Endometrial microvascular endothelial cells (primary cell): ENCODE results near the gene SCTR. TPM values are rescaled to one million over a fixed set of nuclear protein-coding genes. Genes with fewer than 3 reads are reported as not detected.

Experiments used
- in situ Hi-C: cut with HindIII; loops from 2 replicates; pipeline ENCODE4 v1.10.0; 2017; ENCODE audit warnings: low sequenced_read_pairs, low pct_unique_long_range_greater_than_20kb; ENCODE audit errors: inconsistent ontology term
- total RNA-seq: library from RNA; depleted of rRNA; stranded (reverse); fragments of >200 nt; gene quantifications from one replicate; pipeline ENCODE4 v1.2.3, GENCODE V29; 2015; ENCODE audit errors: inconsistent ontology term

Gene SCTR
- not detected for total RNA-seq

DNA sequence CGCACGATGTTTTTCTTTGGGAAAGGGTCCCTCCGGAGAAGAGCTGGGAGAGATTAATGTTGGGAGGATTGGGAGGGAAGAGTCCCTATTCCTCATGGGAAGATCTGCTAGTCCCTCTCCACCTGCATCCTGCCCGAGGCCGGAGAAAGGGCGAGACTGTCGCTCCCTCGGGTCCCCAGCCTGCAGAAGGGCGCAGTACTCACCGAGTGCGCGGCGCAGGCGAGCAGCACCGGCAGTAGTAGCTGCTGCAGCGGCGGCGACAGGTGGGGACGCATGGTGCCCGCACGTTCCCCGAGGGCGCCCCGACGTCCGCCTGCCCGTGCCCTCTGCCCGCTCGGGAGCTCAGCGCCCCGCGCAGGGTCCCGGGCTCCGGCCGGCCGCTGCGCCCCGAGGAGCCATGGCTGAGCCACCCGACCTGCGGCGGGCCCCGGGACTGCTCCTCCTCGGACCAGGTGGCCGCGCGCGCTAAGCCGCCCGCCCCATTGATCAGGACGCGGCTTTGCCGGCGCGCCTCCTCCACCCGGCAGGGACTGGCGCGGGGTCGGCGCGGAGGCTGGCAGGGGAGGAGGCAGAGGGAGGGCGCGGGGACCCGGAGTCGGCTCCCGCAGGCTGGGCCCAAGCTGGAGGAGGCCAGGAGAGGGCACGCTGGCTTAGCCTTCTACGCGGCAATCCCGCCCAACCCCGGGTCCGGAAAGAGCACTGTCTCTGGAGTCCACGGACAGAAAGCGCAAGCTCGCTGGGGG is at the start of gene SCTR:
TSS of gene SCTR (minus strand) at position 532 of the 743 bp plus-strand sequence. CDS start at position 275, 257 bp downstream.
- in situ Hi-C loops, result no loop called here

DNA sequence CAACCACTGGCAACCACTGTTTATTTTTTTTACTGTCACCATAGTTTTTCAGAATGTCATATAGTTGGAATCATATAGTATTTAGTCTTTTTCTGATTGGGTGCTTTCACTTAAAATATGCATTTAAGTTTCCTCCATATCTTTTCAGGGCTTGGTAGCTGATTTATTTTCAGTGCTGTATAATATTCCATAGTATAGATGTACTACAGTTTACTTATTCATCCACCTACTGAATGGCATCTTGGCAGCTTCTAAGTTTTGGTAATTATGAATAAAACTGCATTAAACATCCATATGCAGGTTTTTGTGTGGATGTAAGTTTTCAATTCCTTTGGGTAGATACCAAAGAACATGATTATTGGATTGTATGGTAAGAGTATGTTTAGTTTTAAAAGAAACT is 43.0 kb upstream of the SCTR start:
- in situ Hi-C loops, result no loop called here

DNA sequence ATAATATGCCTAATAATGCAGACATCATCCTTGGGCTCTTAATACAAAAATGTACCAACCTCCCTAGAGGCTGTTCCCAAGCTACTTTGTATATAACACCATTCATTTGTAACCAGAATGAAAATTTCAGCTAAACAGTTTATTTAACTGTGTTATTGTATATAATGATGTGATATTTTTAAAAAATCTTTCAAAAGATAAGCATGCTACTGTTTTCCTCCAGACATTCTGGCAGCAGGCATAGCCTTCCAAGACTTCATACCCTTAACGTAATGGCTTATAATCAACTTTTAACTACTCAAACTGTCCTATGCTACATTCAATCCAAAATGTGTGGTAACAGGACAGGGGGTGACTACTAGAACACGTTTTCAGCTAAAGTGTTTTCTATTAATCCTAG is 41.2 kb upstream of the SCTR start:
- in situ Hi-C loops, result no loop called here

DNA sequence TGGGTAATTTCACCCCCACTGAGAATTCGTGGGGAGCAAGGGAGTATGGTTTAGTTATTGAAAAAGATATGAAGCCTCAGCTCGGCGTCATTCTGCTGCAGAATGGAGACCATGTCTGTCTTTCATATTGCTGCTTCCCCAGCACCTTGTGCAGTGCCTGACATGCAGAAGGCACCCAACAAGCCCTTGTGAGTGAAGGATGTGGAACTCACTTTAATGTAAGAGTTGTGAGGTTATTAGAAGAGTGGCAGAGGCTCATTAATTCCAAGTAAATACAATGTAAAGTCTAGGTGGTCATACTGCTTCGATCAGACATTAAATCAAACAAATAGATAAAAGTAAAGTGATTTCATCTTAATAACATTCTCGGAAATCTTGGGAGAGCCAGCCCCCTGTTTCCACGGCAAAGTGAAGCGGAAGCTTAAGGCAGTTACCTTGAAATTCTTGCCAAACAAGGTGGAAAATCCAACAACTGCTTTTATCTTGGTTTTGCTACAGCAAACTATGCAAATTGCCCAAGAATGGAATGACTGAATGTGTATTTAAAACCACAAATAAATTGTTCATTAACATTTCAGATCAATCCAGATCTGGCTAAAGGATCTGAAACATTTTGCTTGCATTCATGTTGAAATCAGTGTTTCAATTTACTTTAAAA is 29.5 kb upstream of the SCTR start:
- in situ Hi-C loops, result no loop called here

DNA sequence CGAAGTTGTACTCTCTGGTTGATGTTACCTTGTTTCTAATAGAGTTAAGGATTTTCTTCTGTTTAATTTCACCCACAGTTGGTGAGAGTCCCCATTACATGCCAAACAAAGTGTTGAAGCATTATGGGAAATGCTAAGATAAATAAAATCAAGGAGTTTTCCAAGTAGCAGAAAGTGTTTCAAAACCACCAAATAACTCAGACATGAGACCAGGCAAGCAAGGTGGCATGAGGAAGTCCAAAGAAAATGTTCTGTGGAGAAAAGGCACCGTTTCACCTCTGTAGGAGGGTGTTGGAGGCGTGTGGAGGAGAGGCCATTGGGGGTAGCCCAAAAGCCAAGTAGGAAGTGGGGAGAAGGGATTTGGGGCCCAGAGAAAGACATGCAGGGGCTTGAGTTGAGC is 28.6 kb upstream of the SCTR start:
- in situ Hi-C loops, result no loop called here

DNA sequence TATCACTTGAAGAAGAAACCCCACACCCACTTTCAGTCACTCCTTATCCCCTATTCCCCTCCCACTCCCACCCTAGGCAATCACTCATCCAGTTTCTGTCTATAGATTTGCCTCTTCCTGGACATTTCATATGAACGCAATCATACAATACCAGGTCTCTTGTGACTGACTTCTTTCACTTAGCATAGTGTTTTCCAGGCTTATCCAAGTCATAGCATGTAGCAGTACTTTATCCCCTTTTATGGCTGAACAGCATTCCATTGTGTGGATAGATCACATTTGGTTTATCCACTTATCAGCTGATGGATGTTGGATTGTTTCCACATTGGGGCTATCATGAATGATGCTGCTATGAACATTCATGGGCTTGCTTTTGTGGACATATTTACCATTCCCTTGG is 26.6 kb upstream of the SCTR start:
- in situ Hi-C loops, result no loop called here

DNA sequence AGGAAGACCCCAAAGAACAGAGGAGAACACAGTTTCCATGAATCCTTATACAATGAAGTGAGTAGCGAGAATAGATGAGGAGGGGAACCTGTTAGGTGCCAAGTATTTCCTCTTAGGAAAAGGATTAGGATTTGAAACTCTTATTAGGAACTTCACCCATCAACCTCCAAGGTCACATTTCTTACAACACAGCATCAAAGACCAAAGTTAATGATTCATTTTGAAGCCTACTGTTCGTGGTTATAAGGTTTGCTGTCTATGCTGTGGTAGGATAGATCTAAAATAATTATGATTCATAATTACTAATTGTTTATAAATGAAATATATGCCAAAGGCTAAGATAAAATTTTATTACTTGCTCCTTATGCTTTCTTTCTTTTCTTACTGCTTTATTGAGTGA is 26.1 kb upstream of the SCTR start:
- in situ Hi-C loops, result no loop called here

DNA sequence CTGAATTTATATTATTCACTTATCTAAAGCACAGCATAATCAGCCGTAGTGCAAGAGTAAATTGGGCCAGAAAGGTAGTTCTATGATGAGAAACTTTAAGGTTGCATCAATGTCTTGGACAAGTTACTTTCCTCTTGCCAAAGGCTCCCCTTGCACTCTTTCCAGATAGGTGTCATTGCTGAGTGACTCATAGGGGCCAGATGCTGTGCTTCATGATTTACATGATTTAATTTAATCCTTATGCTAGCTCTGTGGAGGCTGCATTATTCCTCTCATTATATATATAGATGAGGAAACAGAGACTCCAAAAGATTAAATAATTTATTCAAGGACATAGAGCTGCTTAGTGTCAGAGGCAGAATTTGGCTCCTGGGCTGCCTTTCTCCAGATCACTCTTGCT is 25.0 kb upstream of the SCTR start:
- in situ Hi-C loops, result no loop called here

DNA sequence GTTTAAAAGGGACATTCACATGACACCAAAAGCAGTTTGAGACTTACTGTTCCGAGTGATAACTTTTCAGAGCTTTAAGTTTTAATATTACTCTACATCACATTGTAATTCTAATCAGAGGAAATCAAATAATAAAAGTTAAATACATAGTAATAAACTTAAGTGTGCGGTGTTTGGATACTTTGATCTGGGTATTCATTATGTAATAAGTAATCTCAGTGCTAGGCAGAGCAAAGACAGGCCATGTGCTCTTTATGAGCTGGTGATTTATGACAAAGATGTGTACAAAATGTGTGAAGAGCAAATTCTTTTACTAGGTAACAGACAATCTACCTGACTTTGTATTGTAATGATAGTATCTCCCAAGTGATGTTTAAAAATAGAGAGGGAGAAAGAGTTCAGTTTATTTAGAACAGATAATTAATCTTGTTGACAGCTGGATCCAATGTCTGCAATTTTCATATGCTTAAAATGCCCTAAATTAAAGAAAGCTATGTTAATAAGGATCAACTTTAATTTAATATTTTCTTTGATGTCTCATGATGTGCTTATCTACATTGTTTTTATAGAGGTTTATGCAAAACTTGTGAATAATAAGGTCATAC is 24.3 kb upstream of the SCTR start:
- in situ Hi-C loops, result no loop called here

DNA sequence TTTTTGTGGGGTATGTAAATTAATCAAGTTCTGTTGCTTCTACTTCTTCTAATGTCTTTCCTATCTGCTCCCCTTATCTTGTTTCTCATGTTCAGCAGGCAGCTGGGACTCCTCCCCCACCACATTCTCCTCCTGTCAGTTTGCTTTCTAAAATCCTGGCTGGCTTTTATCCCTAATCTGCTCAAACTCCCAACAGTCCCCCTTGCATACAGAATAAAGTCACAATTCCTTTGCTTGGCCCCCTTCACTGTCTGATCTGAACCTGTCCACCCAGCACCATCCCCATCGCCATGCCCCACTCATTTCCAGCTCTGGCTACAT is 22.1 kb upstream of the SCTR start:
- in situ Hi-C loops, result no loop called here

DNA sequence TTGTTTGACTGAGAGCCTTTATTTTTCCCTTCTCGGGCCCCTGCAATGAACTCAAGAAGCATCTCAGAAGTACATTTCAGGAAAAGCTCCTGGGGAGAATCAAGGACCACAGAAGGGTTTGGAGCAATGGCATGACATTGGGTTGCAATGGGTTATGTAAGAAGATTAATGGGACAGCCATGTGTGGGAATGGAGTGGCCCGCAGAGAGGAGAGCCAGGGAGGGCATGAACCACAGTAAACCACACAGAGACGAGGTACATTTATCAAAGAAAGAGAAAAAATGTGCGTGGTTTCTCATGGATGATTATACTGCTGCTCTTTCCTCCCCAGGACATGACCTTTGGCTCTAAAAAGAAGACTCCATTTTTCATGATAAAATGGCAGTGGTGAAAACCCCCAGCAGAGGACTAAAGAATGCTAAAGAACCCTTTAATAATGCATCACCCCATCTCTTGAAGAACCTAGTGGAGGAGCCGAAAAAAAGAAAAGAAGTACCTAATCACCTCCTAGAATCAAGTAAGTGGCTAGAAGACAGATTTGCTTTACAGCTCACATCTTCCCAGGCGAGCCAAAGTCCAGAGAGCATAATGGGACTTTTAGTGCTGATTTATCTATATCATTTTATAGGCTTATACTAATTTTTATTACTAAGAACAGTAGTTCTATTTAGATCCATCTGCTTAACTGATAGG is 21.6 kb upstream of the SCTR start:
- in situ Hi-C loops, result no loop called here

DNA sequence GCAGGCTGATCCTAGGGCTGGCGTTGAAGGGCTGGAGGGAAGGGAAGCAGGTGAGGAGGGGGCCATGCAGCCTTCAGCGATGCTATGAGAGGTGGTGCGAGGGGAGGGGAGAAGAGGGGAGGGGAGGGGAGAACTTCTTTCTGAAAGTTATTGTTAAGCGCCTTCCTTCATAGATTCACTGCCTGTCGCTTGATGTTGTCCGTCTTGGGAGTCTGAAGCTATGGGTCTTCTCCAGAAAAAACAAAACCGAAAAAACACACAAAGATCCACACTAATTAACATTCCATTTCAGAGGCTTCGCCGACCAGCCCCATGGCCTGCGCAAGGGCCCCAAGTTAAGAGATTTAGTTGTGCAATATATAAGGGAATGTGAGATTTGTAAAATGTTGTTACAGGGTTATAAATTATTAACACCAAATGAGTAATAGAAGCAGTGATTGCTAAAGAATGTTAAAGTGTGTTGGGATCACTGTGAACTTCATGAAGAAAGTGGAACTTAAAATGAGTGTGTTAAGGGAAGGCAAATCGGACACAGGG is 20.7 kb upstream of the SCTR start:
- in situ Hi-C loops, result no loop called here

DNA sequence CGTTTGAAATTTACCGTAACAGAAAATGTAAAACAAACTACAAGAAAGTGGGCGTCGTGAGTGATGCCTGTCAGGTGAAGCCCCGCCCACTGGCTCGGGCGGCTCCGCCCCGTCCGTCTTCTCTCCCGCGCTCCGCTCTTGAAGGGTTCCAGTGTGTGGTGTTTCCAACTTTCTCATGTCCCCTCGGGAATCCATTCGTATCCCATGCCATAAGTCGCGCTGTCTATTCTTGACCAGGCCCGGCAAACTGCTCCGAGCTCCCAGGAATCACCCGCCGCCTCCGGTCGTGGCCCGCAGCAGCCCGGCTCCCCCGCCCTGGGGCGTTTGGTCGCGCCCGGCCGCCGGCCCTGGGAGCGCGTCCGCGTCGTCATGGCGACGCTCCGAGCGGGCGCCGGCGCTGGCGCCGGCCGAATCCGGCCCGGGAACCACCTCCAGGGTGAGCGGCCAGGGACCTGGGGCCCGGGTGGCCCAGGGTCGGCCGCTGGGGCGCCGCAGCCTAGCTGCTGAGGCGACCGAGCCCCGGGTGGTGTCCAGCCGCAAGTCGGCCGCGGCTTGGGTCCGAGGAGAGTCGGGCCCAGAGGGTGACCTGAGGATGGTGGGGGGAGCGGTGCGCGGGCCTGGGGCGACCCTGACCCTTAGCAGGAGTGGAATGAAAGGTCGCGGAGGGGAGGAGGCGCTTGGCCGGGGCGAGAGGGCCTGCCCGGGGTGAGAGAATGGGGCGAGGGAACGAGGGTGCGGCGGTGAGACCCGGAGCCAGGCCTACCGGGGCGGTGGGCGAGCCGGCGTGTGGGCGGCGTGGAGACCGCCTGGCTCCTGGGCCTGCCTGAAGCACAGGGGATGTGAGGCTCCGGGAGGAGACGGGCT is 20.0 kb upstream of the SCTR start, which contains the start of gene CFAP221:
TSS of gene CFAP221 (plus strand) at position 375 of the 864 bp plus-strand sequence. CDS start 1,683 bp downstream, outside the sequence.
- in situ Hi-C loops, result no loop called here

DNA sequence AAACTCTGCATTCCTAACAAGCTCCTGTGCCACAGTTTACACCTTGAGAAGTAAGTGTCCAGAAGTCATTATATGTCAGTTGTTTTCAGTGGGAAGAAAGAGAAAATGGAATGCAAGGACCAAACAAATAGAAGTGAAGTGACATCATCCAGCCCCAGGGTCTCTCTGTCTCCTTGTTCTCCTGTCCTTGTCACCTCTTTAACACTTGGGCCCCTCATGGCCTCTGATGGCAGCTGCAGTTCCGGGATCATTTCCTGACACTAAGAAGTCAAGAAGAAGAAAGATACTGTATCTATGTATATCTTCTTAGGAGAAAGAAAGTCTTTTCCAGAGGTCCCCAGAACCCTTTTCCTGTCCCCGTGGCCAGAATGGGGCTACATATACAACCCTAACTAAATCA is 17.2 kb upstream of the SCTR start:
- in situ Hi-C loops, result no loop called here

DNA sequence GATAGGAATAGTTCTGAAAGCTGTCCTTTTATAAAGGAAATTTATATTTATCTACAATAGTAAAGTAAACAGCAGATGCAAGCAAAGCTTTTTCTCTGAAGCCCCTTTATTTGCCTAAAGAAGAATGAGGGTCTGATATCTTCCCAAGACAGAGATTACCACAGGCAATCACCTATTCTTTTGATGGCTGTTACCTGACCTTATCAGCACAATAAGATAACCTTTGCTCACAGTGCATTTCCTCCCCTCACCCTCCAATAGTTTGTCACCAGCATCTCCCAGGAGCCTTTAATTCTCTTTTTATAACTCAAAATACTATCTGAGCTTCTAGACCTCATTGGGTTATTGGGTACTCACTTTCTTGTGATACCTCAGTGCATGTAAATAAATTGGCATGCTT is 13.5 kb upstream of the SCTR start:
- in situ Hi-C loops, result no loop called here

DNA sequence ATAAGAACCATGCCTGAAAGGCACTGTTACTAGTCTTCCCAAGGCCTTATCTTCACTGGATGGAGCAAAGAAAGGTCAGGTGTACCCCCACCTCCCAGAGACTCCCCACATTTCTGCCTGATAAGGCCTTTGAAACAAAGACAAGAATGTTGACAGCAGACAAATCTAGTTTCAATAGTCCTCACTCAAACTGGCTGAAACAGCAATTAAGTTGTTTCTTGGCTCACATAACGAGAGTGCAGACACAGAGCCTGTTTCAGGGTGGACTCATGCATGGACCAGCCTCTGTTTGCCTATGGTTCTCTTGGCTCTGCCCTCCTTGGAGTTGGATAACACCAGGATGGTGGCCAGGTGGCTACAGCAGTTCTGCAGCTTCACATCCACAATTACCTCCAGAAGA is 12.4 kb upstream of the SCTR start:
- in situ Hi-C loops, result no loop called here

DNA sequence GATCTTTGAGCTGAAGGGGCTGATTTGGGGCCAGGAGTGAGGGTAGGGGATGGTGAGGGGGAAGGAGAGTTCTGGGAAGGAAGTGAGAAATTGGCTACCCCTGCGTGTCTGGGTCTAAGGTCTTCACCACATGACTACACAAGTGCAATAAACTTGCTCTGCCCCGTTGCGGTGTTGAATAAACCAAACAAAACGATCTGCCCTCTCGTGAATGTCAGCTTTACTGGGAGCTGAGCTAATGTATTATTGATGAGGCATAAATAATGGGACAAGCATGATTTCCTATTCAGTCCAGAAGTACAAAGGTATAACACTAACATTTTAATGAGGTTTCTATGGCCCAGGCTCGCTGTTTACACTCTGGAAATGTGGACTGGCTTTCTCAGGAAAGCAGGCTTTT is 11.9 kb upstream of the SCTR start:
- in situ Hi-C loops, result no loop called here

DNA sequence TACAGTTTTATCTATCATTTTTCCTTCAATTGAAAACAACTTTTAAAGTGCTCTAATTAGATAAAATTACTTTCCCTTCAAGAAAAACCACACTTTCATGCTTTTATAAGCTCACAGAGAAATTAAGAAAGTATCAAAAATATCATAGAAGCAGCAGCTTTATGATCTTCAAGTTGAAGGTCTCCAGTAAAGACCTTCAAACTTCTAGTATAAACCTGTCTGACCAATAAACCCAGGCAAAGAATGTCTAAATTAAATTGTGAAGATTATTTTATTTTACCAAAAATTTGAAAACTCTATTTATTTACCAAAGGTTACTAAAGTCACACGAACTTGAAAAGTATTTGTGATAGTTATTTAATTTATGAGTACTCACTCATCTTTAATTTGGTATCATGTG is 9.3 kb upstream of the SCTR start:
- in situ Hi-C loops, result no loop called here

DNA sequence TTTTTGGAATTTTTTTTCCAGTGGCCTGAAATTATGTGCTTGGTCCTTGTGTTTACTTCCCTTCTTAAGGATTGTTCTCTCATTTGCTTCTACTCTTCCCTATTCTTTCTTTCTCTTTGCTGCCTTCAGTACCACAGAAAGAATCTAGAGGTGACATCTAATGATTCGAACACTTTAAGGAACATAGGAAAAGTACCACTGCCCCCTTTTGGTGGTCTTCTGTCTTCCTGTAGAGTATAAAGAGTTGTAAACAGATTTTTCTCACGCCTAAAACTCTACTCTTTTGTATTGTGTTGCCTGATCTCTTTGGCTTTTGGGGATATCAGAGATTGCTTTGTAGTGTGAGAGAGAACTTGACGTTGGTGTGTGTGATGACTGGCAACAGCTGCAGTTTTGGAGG is 7.0 kb upstream of the SCTR start:
- in situ Hi-C loops, result no loop called here
